Neural progenitor cell (in vitro differentiated cells): Measurements from ENCODE around the gene ZNF511. TPM values are rescaled to one million over a fixed set of nuclear protein-coding genes. Genes with fewer than 3 reads are reported as not detected.
A peak's percentile ranks its signal among the peaks of the same experiment; 100 is the strongest.

ENCODE experiments used
- DNase-seq: peaks from one replicate; pipeline ENCODE4 v3.0.0-alpha.2; 2016; ENCODE audit warnings: low spot score
- H2AFZ ChIP-seq: fragments of 200-600 bp; sonication (generic); replicated peaks from 2 replicates; pipeline ENCODE4 v1.6.1; 2016; ENCODE audit warnings: antibody characterized with exemption
- H3F3A ChIP-seq: fragments of 200-600 bp; sonication (generic); 2 replicates; pipeline ENCODE4 v1.6.1; 2016; ENCODE audit warnings: antibody characterized with exemption, low read depth
- H3K27ac ChIP-seq: fragments of 200-600 bp; sonication (generic); 2 replicates; pipeline ENCODE4 v1.5.1; 2016; ENCODE audit warnings: mild to moderate bottlenecking
- H3K27me3 ChIP-seq: fragments of 200-600 bp; sonication (generic); 2 replicates; pipeline ENCODE4 v1.6.1; 2016; ENCODE audit warnings: mild to moderate bottlenecking, moderate library complexity
- H3K36me3 ChIP-seq: fragments of 200-600 bp; sonication (generic); 2 replicates; pipeline ENCODE4 v1.5.1; 2016
- H3K4me1 ChIP-seq: fragments of 200-600 bp; sonication (generic); 2 replicates; pipeline ENCODE4 v1.6.1; 2016; ENCODE audit warnings: mixed run types
- H3K4me2 ChIP-seq: fragments of 200-600 bp; sonication (generic); 2 replicates; pipeline ENCODE4 v1.6.1; 2016
- H3K4me3 ChIP-seq: fragments of 200-600 bp; sonication (generic); 2 replicates; pipeline ENCODE4 v1.5.1; 2016
- H3K79me2 ChIP-seq: fragments of 200-600 bp; sonication (generic); 2 replicates; pipeline ENCODE4 v1.6.1; 2016; ENCODE audit warnings: low read depth
- H3K9ac ChIP-seq: fragments of 200-600 bp; sonication (generic); 2 replicates; pipeline ENCODE4 v1.6.1; 2016
- H3K9me3 ChIP-seq: fragments of 200-600 bp; sonication (generic); 2 replicates; pipeline ENCODE4 v1.5.1; 2016; ENCODE audit warnings: low read depth
- H4K20me1 ChIP-seq: fragments of 200-600 bp; sonication (generic); 2 replicates; pipeline ENCODE4 v1.6.1; 2016; ENCODE audit warnings: low read depth
- H3K27ac Mint-ChIP-seq: 3 replicates; pipeline ENCODE4 v1.8.0; 2021; ENCODE audit warnings: mixed read lengths
- H3K27me3 Mint-ChIP-seq: 2 replicates; pipeline ENCODE4 v1.8.0; 2022; ENCODE audit warnings: low read depth, mild to moderate bottlenecking, inconsistent platforms, moderate library complexity, mixed read lengths; ENCODE audit not compliant: insufficient read depth
- H3K36me3 Mint-ChIP-seq: 3 replicates; pipeline ENCODE4 v1.8.0; 2021; ENCODE audit warnings: mixed read lengths
- H3K4me1 Mint-ChIP-seq: 3 replicates; pipeline ENCODE4 v1.8.0; 2021; ENCODE audit warnings: mixed read lengths
- H3K4me3 Mint-ChIP-seq: 3 replicates; pipeline ENCODE4 v1.8.0; 2021; ENCODE audit warnings: mild to moderate bottlenecking, moderate library complexity, mixed read lengths
- H3K9me3 Mint-ChIP-seq: 3 replicates; pipeline ENCODE4 v1.8.0; 2020; ENCODE audit warnings: mixed read lengths
- CTCF ChIP-seq: fragments of 200-600 bp; sonication (generic); IDR thresholded peaks from 2 replicates; pipeline ENCODE4 v1.5.1; 2017; ENCODE audit warnings: antibody characterized with exemption, mild to moderate bottlenecking
- EZH2 ChIP-seq: fragments of 200-600 bp; sonication (generic); IDR thresholded peaks from 2 replicates; pipeline ENCODE4 v1.6.1; 2017; ENCODE audit warnings: antibody characterized with exemption, mild to moderate bottlenecking, moderate library complexity
- EZH2phosphoT487 ChIP-seq: fragments of 200-600 bp; sonication (generic); IDR thresholded peaks from 2 replicates; pipeline ENCODE4 v1.6.1; 2017; ENCODE audit warnings: antibody characterized with exemption
- total RNA-seq: library from RNA; depleted of rRNA; stranded (reverse); fragments of >200 nt; gene quantifications from 2 replicates; pipeline ENCODE4 v1.2.3, GENCODE V29; 2015; ENCODE audit warnings: low replicate concordance

Gene ZNF511
- total RNA-seq, 1 donor from 2014 or later: 44.4 TPM

GRCh38 chr10:133328358-133329343 is 19.9 kb downstream of the ZNF511 start:
- H3K4me3 Mint-ChIP-seq: no peak overlapping the region
- H2AFZ ChIP-seq: no peak overlapping the region
- DNase-seq: no peak
- peaks cover 21% of the 10 kb centered on the region for H3K4me1 ChIP-seq
- peaks cover 10% of the 10 kb centered on the region for H3F3A ChIP-seq
- H3K79me2 ChIP-seq: no peaks in the 10 kb centered on the region
- H3K27me3 ChIP-seq: peaks cover 86% of the 10 kb centered on the region
- peaks cover 24% of the 10 kb centered on the region for H3K9me3 Mint-ChIP-seq
- peaks cover 19% of the 10 kb centered on the region for H3K4me1 Mint-ChIP-seq
- no peak overlapping the region for H3K9ac ChIP-seq
- peaks cover 2% of the 10 kb centered on the region for H3K36me3 Mint-ChIP-seq
- H3K36me3 ChIP-seq: no peaks in the 10 kb centered on the region
- H3K27ac Mint-ChIP-seq: no peak overlapping the region
- H4K20me1 ChIP-seq: no peaks in the 10 kb centered on the region
- H3K27me3 Mint-ChIP-seq: peaks cover 48% of the 10 kb centered on the region
- peak overlapping the region; percentile 80 for H3K4me2 ChIP-seq
- TF ChIP-seq EZH2 (no peak), EZH2phosphoT487 (no peak), CTCF (no peak)
- no peaks in the 10 kb centered on the region for H3K9me3 ChIP-seq
- no peak overlapping the region for H3K4me3 ChIP-seq
- H3K27ac ChIP-seq: no peak overlapping the region

GRCh38 chr10:133329491-133330202 is 20.9 kb downstream of the ZNF511 start:
- H3F3A ChIP-seq: peaks cover 6% of the 10 kb centered on the region
- no peak overlapping the region for H3K27ac Mint-ChIP-seq
- H3K4me3 ChIP-seq: peak overlapping the region; percentile 36

More at GRCh38 chr10:133329491-133330202, 20.9 kb downstream of the ZNF511 start:
- H3K4me1 Mint-ChIP-seq: peaks cover 19% of the 10 kb centered on the region
- no peak overlapping the region for H3K27ac ChIP-seq
- H3K4me2 ChIP-seq: peak overlapping the region; percentile 80
- H3K9me3 ChIP-seq: no peaks in the 10 kb centered on the region
- H3K4me3 Mint-ChIP-seq: peak overlapping the region; percentile 65
- no peaks in the 10 kb centered on the region for H3K79me2 ChIP-seq
- DNase-seq: peak; percentile 93
- no peaks in the 10 kb centered on the region for H3K36me3 ChIP-seq
- TF ChIP-seq CTCF (peak; percentile 98), EZH2phosphoT487 (peak; percentile 26), EZH2 (peak; percentile 72)
- H4K20me1 ChIP-seq: no peaks in the 10 kb centered on the region
- peaks cover 21% of the 10 kb centered on the region for H3K4me1 ChIP-seq
- peaks cover 2% of the 10 kb centered on the region for H3K36me3 Mint-ChIP-seq
- peak overlapping the region; percentile 14 for H2AFZ ChIP-seq
- no peak overlapping the region for H3K9ac ChIP-seq
- H3K27me3 ChIP-seq: peaks cover 95% of the 10 kb centered on the region
- H3K27me3 Mint-ChIP-seq: peaks cover 51% of the 10 kb centered on the region
- H3K9me3 Mint-ChIP-seq: peaks cover 24% of the 10 kb centered on the region
